Astrocyte of the spinal cord (primary cell): Measurements from ENCODE around the gene C15orf39.

Experiments
- DNase-seq: peaks from one replicate; pipeline ENCODE4 v3.0.0; 2011; ENCODE audit warnings: low read depth, low spot score
- H3K4me3 ChIP-seq: 2 replicates; pipeline ENCODE4 v1.5.1; 2011; ENCODE audit warnings: low read depth, mild to moderate bottlenecking, low read length, moderate library complexity
- in situ Hi-C: cut with HindIII; loops from 2 replicates; pipeline ENCODE4 v1.10.0; 2017; ENCODE audit warnings: low sequenced_read_pairs
- TF ChIP-seq, protein P1 (sequence below): IDR thresholded peaks from 2 replicates; pipeline ENCODE4 v1.5.1; 2012; ENCODE audit warnings: low read depth, mild to moderate bottlenecking, low read length, inconsistent platforms

The C15orf39 gene

DNA sequence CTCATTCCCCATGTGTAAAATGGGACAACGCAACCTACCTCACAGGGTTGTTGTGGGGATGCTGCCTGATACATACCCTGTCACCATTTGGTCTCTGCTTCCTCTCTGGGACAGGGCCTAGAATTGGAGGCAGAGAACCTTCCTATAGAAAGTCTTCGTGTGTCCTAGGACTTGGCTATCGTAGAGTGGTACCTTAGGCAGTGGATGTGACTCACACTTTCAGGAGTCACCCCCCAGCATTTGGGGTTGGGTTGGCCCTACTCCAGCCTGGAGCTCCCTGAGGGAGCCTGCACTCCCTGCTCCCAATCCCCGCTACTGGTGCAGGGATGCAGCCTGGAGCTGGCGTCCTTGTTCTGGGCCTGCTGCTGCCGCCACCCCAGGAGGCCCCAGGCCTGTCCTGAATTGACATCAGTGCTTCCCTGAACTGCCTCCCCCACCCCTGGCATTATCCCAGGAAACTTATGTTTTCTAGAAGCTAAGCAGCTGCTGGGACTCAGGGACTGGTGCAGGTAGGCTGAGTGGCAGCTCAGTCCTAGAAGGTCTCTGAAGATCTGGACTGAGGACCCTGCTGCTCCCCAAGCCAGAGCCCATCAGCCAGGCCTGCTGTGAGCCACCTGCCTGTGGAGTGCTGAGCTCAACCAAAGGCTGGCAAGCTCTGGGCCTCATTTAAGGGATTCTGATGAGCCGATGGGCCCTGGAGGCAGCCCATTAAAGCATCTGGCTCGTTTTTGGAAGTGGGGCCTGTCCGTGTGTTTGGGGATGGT is 9.9 kb downstream of the C15orf39 start:
- in situ Hi-C loops = no loop called here
- TF ChIP-seq, protein P1, sequence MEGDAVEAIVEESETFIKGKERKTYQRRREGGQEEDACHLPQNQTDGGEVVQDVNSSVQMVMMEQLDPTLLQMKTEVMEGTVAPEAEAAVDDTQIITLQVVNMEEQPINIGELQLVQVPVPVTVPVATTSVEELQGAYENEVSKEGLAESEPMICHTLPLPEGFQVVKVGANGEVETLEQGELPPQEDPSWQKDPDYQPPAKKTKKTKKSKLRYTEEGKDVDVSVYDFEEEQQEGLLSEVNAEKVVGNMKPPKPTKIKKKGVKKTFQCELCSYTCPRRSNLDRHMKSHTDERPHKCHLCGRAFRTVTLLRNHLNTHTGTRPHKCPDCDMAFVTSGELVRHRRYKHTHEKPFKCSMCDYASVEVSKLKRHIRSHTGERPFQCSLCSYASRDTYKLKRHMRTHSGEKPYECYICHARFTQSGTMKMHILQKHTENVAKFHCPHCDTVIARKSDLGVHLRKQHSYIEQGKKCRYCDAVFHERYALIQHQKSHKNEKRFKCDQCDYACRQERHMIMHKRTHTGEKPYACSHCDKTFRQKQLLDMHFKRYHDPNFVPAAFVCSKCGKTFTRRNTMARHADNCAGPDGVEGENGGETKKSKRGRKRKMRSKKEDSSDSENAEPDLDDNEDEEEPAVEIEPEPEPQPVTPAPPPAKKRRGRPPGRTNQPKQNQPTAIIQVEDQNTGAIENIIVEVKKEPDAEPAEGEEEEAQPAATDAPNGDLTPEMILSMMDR = no peak
- DNase-seq = no peak
- H3K4me3 ChIP-seq = no peak overlapping the region

DNA sequence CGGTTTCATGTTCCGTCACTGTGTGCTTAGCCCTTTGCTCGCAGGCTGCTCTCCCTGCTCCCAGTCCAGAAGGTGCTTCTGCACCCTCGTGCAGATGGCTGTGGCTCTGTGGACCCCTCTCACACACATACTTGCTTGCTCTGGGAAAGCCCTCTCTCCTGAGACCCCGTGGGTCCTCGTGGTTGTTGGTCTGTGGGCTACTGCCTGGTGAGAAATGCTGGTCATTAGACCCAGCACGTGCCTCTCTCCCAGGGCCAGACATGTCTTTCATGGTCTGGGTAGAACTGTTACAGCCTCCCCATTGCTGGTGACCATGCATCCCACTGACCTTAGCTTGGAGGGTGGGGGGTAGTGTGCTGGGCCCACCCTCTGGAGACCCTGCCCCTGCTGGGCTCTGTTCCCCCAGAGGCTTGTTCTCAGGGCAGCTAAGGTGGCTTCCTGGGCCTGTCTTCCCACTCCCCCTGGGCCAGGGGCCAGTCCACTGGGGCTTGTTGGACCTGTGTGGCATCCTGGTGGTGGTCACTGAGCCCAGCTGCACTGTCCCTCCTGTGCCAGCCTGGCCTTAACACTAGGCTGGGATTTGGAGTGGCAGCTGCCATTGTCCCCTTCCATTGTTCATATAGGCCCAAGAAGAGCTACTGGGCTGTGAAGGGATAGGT is 10.6 kb downstream of the C15orf39 start:
- H3K4me3 ChIP-seq = no peak overlapping the region
- DNase-seq = no peak
- TF ChIP-seq, protein P1 = no peak
- in situ Hi-C loops = no loop called here

DNA sequence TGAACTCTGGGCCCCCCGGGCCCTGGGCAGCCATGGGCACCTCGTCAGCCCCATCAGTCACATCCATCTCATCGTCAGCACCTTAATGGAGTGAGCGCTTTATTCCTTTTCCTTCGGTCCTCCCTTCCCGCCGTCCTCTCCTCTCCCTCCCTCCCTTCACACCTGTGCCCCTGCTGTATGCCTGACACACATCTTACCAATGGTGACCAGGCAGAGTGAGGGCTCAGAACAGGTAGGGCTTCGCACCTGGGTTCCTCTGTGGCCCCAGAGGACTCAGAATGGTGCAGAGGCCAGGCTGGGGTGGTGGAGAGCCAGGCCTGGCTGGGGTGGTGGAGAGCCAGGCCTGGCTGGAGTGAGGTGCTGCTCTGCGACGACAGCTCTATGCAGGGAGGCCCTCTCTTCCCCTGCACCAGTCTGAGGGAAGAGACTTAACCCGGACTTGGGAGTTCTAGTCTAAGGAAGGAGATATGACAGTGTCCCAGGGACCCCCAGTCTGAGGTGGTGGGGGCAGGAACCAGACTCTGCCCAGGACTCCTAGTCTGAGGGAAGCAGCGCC is 11.6 kb downstream of the C15orf39 start:
- in situ Hi-C loops = no loop called here
- TF ChIP-seq, protein P1 = no peak
- no peak overlapping the region for H3K4me3 ChIP-seq
- no peak for DNase-seq

DNA sequence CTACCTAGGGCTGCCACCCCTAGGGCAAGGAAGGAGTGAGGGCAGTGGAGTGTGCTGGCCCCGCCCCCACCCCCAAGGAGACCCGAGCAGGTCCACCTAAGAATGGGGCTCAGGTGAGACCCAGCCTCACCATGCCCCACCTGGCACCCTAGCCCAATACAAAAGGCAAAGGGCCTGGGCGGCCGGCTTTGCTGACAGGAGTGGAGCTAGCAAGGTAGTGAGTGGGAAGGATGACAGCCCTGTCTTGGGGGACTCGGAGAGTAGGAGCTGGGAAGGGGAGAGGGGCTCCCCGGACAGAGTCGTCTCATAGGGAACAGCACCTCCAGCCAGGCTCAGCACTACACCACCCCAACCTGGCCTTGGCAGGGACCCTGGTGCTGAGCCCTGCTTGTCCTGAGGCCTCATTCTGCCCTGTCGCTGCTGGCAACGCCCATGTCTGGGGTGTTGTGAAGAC is 12.1 kb downstream of the C15orf39 start:
- in situ Hi-C loops = no loop called here
- TF ChIP-seq, protein P1 = no peak
- no peak for DNase-seq
- no peak overlapping the region for H3K4me3 ChIP-seq

DNA sequence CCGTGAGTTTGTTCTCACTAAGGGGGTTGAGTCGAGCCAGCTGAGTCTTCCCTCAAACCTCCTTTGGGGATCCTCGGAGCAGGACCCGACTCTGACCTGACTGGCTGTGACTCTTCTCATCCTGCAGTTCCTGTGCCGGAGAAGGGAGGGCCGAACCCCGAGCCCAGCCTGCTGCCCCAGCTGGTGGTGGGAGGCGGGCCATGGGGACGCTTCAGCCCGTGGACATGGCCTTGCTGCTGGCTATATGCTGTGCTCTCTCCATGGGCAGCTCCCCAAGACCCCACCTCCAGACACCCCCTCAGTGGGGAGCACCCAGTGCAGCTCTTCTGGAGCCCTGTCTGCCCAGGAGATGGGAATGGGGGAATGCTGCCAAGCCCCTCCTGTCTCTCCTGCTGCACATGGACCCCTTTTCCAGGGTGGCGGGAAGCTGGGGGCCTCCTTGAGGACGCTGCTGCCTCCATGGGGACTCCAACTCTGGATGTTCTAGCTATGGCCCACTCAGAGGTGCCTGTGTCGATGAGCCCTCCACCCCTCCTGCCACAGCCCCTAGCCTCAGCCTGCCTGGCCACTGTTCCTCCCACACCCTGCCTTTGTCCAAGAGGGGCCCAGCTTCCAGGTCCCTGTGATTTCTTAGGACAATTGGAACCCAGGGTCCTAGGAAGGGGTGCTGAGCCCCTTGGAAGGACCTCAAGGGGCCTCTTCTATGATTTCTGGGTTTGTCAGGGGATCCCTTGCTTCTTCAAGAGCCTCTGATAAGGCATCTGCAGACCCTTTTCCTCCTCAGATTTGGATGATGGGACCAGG is 12.8 kb downstream of the C15orf39 start:
- in situ Hi-C loops = no loop called here
- DNase-seq = no peak

More for the DNA sequence above, 12.8 kb downstream of the C15orf39 start:
- TF ChIP-seq, protein P1 = no peak
- H3K4me3 ChIP-seq = no peak overlapping the region
